ENCODE results near the gene GHRHR. TPM values are rescaled to one million over a fixed set of nuclear protein-coding genes. Genes with fewer than 3 reads are reported as not detected.

Gene GHRHR
- polyA plus RNA-seq, 3 donors: not detected

GRCh38 chr7:30984359-30985107, 20.8 kb downstream of the GHRHR start:
- H3K4me2 ChIP-seq (replicated peaks; ENCODE audit: extremely low read depth, low read length, poor library complexity, severe bottlenecking): no peak overlapping the region

GRCh38 chr7:30985756-30986155, 22.0 kb downstream of the GHRHR start:
- TF ChIP-seq CTCF (IDR thresholded peaks at IDR 0.05): no peak
- no peak overlapping the region for H2AFZ ChIP-seq (ENCODE audit: insufficient read depth, low read depth, low read length, poor library complexity, severe bottlenecking)
- Mint-ChIP-seq H3K4me3 (peak overlapping the region in 1 of 2 donors; percentile 64), H3K4me1 (peaks cover 12% of the 10 kb centered on the region), H3K27ac (no peak overlapping the region), H3K9me3 (peaks cover 0 to 4% (median 0%) of the 10 kb centered on the region in 7 donors), H3K36me3 (no peaks in the 10 kb centered on the region), H3K27me3 (ENCODE audit: low read depth in 3 of 3) (peaks cover 22 to 43% (median 27%) of the 10 kb centered on the region in 3 donors)
- intact Hi-C loops (cut with micrococcal nuclease): no loop called here
- H3K4me3 ChIP-seq (replicated peaks in 1 of 3; ENCODE audit: low read depth in 2 of 3, low read length in 3 of 3): no peak overlapping the region
- no peaks in the 10 kb centered on the region for H3K79me2 ChIP-seq (ENCODE audit: insufficient read depth, low read length)
- no peaks in the 10 kb centered on the region for H4K20me1 ChIP-seq (ENCODE audit: insufficient read depth, low read length)
- H3K27me3 ChIP-seq (ENCODE audit: control insufficient read depth in 2 of 2, insufficient read depth in 2 of 2, low read length in 2 of 2): peaks cover 0 to 24% of the 10 kb centered on the region in 2 donors
- H3K4me1 ChIP-seq (ENCODE audit: control insufficient read depth in 1 of 2, insufficient read depth in 2 of 2, low read length in 2 of 2): peaks cover 0 to 10% of the 10 kb centered on the region in 2 donors
- no peaks in the 10 kb centered on the region for H3K9me3 ChIP-seq (replicated peaks in 1 of 2; ENCODE audit: control insufficient read depth in 1 of 2, insufficient read depth in 1 of 2, low read length in 2 of 2)
- WGBS (ENCODE audit: insufficient coverage): 49% methylated on average over 5 of the region's 7 CpGs
- no peak overlapping the region for H3K4me2 ChIP-seq (replicated peaks; ENCODE audit: extremely low read depth, low read length, poor library complexity, severe bottlenecking)
- H3K9ac ChIP-seq (ENCODE audit: insufficient read depth, low read length, poor library complexity, severe bottlenecking): no peak overlapping the region
- no peak overlapping the region for H3K27ac ChIP-seq (ENCODE audit: low read depth in 1 of 2, low read length in 2 of 2)
- H3K36me3 ChIP-seq (replicated peaks in 1 of 2; ENCODE audit: control insufficient read depth in 1 of 2, insufficient read depth in 2 of 2, low read length in 2 of 2): no peaks in the 10 kb centered on the region
- DNase-seq: no peak

More at GRCh38 chr7:30984359-30985107, 20.8 kb downstream of the GHRHR start:
- no peaks in the 10 kb centered on the region for H3K36me3 Mint-ChIP-seq
- 61% methylated on average over 7 of the region's 13 CpGs for WGBS (ENCODE audit: insufficient coverage)
- DNase-seq: no peak
- no peak for TF ChIP-seq CTCF (IDR thresholded peaks at IDR 0.05)
- H3K27ac Mint-ChIP-seq: no peak overlapping the region
- peaks cover 12% of the 10 kb centered on the region for H3K4me1 Mint-ChIP-seq
- H3K9ac ChIP-seq (ENCODE audit: insufficient read depth, low read length, poor library complexity, severe bottlenecking): no peak overlapping the region
- no peaks in the 10 kb centered on the region for H3K9me3 ChIP-seq (replicated peaks in 1 of 2; ENCODE audit: control insufficient read depth in 1 of 2, insufficient read depth in 1 of 2, low read length in 2 of 2)
- peaks cover 0 to 10% of the 10 kb centered on the region in 2 donors for H3K4me1 ChIP-seq (ENCODE audit: control insufficient read depth in 1 of 2, insufficient read depth in 2 of 2, low read length in 2 of 2)
- no peak overlapping the region for H3K4me3 ChIP-seq (replicated peaks in 1 of 3; ENCODE audit: low read depth in 2 of 3, low read length in 3 of 3)
- peaks cover 22 to 47% (median 27%) of the 10 kb centered on the region in 3 donors for H3K27me3 Mint-ChIP-seq (ENCODE audit: low read depth in 3 of 3)
- no peaks in the 10 kb centered on the region for H4K20me1 ChIP-seq (ENCODE audit: insufficient read depth, low read length)
- H3K36me3 ChIP-seq (replicated peaks in 1 of 2; ENCODE audit: control insufficient read depth in 1 of 2, insufficient read depth in 2 of 2, low read length in 2 of 2): no peaks in the 10 kb centered on the region
- H3K27ac ChIP-seq (ENCODE audit: low read depth in 1 of 2, low read length in 2 of 2): no peak overlapping the region
- H3K79me2 ChIP-seq (ENCODE audit: insufficient read depth, low read length): no peaks in the 10 kb centered on the region
- H3K27me3 ChIP-seq (ENCODE audit: control insufficient read depth in 2 of 2, insufficient read depth in 2 of 2, low read length in 2 of 2): peaks cover 0 to 24% of the 10 kb centered on the region in 2 donors
- peaks cover 0 to 4% (median 0%) of the 10 kb centered on the region in 7 donors for H3K9me3 Mint-ChIP-seq
- intact Hi-C loops (cut with micrococcal nuclease): no loop called here
- H3K4me3 Mint-ChIP-seq: peak overlapping the region in 1 of 2 donors; percentile 26
- no peak overlapping the region for H2AFZ ChIP-seq (ENCODE audit: insufficient read depth, low read depth, low read length, poor library complexity, severe bottlenecking)

Measured in CD14-positive monocyte (primary cell).